Thymus (tissue), 11 donors: ENCODE results near the gene NUBPL. TPM values are rescaled to one million over a fixed set of nuclear protein-coding genes. Genes with fewer than 3 reads are reported as not detected.

Experiments used
- DNase-seq, 9 donors: peaks; one replicate each; pipeline ENCODE4 v3.0.0-alpha.2; 2013; ENCODE audit warnings: low spot score in 9 of 9, low read depth in 6 of 9, missing footprints in 1 of 9
- H3K27ac ChIP-seq, 2 donors: one replicate each; pipeline ENCODE4 v1.5.1; 2013; ENCODE audit warnings: control low read depth in 1 of 2, low read depth in 1 of 2, low read length in 1 of 2, mild to moderate bottlenecking in 1 of 2, moderate library complexity in 1 of 2
- H3K27me3 ChIP-seq, 2 donors: one replicate each; pipeline ENCODE4 v1.5.1; 2013; ENCODE audit warnings: low read length in 1 of 2; ENCODE audit not compliant: control insufficient read depth in 2 of 2, insufficient read depth in 1 of 2
- H3K36me3 ChIP-seq, 2 donors: one replicate each; pipeline ENCODE4 v1.5.1; 2013; ENCODE audit warnings: low read length in 1 of 2, mild to moderate bottlenecking in 1 of 2, moderate library complexity in 1 of 2; ENCODE audit not compliant: control insufficient read depth in 2 of 2, insufficient read depth in 2 of 2
- H3K4me1 ChIP-seq, 2 donors: one replicate each; pipeline ENCODE4 v1.5.1; 2013; ENCODE audit warnings: low read length in 2 of 2; ENCODE audit not compliant: control insufficient read depth in 2 of 2, insufficient read depth in 2 of 2
- H3K4me3 ChIP-seq, 2 donors: one replicate each; pipeline ENCODE4 v1.5.1; 2013; ENCODE audit warnings: low read length in 2 of 2, control low read depth in 1 of 2, mild to moderate bottlenecking in 1 of 2
- H3K9me3 ChIP-seq, 2 donors: one replicate each; pipeline ENCODE4 v1.5.1; 2013; ENCODE audit warnings: low read length in 1 of 2, mild to moderate bottlenecking in 1 of 2; ENCODE audit not compliant: control insufficient read depth in 2 of 2, insufficient read depth in 1 of 2
- WGBS: extraction: QIAGEN DNeasy Blood & Tissue Kit; methylation state at CpG from one replicate; pipeline ENCODE4 v1.1.7; 2013; 5-methylcytosine and 5-hydroxymethylcytosine counted together
- polyA plus RNA-seq: library from polyadenylated mRNA; stranded (reverse); fragments of 200-250 nt; gene quantifications from one replicate; pipeline ENCODE4 v1.2.3, GENCODE V29; 2013
- total RNA-seq: library from RNA; stranded (reverse); fragments of 120-200 nt; gene quantifications from one replicate; pipeline ENCODE4 v1.2.4, GENCODE V29; 2013
- donor health status: healthy.

The NUBPL gene
- total and polyA plus RNA-seq, 2 donors: 7.4 to 14.2 TPM

DNA sequence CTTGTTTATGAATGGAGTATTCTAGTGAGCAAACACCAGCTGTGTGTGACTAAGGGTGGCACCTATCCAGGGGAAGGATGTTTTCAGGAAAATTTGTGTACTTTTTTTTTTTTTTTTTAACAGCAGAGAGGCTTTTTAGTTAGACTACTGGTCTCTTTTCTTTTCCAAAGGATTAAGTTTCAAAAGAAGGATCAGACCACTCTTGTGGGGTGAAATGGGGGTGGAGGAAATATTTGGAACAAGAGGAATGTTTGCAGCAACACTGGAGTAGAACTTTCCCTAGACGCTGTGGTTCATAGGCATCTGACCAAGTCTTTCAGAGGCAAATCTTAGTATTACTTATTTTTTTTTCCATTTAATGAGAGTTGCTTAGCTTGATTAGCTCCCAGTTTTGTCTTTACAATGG lies 21.1 kb downstream of the NUBPL start:
- 90% methylated on average over 1 of the region's 1 CpG for WGBS
- DNase-seq: no peak
- H3K27me3 ChIP-seq: no peaks in the 10 kb centered on the region
- no peak overlapping the region for H3K27ac ChIP-seq
- H3K4me1 ChIP-seq: no peaks in the 10 kb centered on the region
- no peaks in the 10 kb centered on the region for H3K9me3 ChIP-seq
- H3K36me3 ChIP-seq: no peaks in the 10 kb centered on the region
- no peak overlapping the region for H3K4me3 ChIP-seq

DNA sequence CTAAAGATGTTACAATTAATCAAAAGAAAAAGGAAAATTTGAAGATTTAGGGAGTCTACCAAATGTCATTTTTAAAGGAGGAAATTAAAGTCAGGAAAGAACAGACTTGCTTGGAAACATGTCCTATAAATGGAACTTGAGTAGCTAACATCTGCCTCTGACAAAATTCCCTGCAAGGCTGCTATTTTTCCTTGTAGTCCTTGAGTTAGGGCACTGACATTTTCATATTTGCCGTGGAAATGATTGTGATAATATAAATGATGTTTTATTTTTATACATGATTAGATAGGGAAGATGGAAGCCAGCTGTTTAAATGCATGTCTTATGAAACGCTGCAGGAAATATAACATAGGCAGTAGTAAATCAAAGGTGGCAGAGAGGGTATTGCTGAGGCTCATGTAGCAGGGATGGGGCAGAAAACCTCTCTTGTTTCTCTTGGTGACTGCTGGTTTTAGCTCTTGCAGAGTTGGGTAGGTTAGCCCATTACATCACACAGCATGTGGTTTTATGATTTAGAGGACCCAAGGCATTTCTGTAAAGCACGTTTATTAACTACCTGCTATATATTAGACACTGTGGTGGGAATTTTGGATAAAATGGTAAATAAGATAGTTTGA lies 21.7 kb downstream of the NUBPL start:
- no peaks in the 10 kb centered on the region for H3K4me1 ChIP-seq
- 86% methylated on average over 3 of the region's 3 CpGs for WGBS
- no peaks in the 10 kb centered on the region for H3K36me3 ChIP-seq
- H3K27ac ChIP-seq: no peak overlapping the region
- H3K9me3 ChIP-seq: no peaks in the 10 kb centered on the region
- no peaks in the 10 kb centered on the region for H3K27me3 ChIP-seq
- no peak overlapping the region for H3K4me3 ChIP-seq
- DNase-seq: no peak

DNA sequence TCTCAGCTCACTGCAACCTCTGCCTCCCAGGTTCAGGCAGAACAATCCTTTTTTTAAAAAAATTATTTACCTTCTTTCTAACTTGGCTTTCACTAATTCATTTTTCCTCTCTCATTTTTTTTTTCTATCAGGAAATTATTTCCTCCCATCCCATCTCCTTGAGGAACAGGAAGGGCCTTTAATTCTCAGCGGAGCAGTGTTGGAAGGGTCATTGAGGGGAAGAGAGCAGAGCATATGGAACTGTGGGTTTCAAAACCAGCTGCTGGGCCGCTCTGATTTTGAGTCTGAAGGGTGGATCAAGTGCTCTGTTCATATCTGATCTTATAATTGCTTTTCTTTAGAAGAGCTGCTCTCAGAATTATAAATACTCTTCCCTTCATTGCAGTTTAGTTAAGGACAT lies 29.0 kb downstream of the NUBPL start:
- no peak for DNase-seq
- no peaks in the 10 kb centered on the region for H3K9me3 ChIP-seq
- H3K36me3 ChIP-seq: no peaks in the 10 kb centered on the region
- no peaks in the 10 kb centered on the region for H3K27me3 ChIP-seq
- no peak overlapping the region for H3K4me3 ChIP-seq
- WGBS: 98% methylated on average over 2 of the region's 2 CpGs
- no peak overlapping the region for H3K27ac ChIP-seq
- H3K4me1 ChIP-seq: no peaks in the 10 kb centered on the region

DNA sequence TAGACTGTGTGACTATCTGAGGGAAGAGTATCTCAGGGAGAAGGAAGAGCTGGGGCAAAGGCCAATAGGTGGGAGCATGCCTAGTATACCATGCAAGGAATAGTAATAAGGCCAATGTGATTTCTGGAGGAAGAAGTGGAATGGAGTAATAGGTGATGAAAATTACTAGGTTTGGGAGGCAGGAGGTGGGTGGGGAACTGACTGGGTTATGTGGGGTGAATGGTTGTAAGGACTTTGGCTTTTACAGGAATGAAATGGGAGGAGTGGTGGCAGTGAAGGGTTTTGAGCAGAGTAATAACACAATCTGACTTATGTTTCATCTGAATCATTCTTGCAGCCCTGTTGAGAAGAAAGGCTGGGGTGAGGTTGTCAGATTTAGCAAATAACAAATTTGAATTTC lies 30.9 kb downstream of the NUBPL start:
- H3K27ac ChIP-seq: no peak overlapping the region
- no peak overlapping the region for H3K4me3 ChIP-seq
- no peak for DNase-seq
- no peaks in the 10 kb centered on the region for H3K27me3 ChIP-seq
- no peaks in the 10 kb centered on the region for H3K4me1 ChIP-seq
- no peaks in the 10 kb centered on the region for H3K36me3 ChIP-seq
- H3K9me3 ChIP-seq: no peaks in the 10 kb centered on the region

DNA sequence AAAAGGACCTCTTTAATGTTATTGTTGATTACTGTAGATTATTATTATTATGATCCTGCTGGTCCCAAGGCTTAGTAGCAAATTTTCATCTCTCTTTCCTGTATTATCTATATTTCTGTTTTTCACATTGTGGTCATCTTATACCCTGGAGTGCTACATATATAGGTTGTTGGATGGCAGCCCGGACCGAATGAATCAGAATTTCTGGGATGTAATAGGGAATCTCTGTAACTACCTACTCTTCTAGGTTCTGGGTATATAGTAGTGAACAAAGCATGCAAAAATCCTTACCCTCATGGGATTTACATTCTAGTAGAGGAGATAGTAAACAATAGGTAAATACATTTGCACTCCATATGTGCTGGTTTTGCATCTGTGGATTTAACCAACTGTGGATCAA lies 31.4 kb downstream of the NUBPL start:
- DNase-seq: no peak
- H3K4me1 ChIP-seq: no peaks in the 10 kb centered on the region
- H3K9me3 ChIP-seq: no peaks in the 10 kb centered on the region
- no peaks in the 10 kb centered on the region for H3K36me3 ChIP-seq
- no peak overlapping the region for H3K27ac ChIP-seq
- no peak overlapping the region for H3K4me3 ChIP-seq
- WGBS: 95% methylated on average over 2 of the region's 2 CpGs
- no peaks in the 10 kb centered on the region for H3K27me3 ChIP-seq

DNA sequence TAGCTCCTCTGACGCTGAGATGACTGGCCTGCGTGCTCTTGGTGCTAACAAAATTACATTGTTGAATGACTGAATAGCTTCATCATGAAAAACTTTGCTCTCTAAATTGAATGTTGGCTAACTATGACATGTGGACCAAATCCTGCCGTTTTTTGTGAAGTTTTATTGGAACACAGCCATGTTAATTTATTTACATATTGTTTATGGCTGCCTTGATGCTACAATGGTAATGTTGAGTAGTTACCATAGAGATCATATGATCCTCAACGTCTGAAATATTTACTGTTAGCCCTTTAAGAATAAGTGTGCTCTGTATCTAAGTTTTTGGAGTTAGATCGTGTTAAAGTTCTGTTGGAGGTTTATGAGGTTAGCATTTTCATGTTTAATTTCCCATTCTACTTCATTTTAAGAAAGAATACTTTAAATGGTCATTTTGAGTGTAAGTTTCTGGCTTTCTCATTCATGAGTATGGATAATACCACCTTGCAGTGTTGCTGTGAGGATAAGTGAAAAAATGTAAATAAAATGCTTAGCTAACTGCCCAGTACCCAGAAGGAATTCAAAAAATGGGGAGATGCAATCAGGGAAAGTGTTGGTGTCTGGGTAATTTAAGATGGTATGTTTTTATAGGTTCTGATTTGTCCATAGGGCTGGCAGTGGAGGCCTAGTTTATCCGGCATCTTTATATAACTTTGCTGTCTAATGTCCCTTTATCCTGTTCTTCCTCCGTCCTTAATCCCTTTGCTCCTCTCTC lies 35.3 kb downstream of the NUBPL start:
- Histone ChIP-seq H3K36me3 (no peaks in the 10 kb centered on the region), H3K27ac (no peak overlapping the region), H3K27me3 (no peaks in the 10 kb centered on the region), H3K9me3 (no peaks in the 10 kb centered on the region), H3K4me3 (no peak overlapping the region), H3K4me1 (no peaks in the 10 kb centered on the region)
- no peak for DNase-seq
- WGBS: 94% methylated on average over 7 of the region's 7 CpGs

DNA sequence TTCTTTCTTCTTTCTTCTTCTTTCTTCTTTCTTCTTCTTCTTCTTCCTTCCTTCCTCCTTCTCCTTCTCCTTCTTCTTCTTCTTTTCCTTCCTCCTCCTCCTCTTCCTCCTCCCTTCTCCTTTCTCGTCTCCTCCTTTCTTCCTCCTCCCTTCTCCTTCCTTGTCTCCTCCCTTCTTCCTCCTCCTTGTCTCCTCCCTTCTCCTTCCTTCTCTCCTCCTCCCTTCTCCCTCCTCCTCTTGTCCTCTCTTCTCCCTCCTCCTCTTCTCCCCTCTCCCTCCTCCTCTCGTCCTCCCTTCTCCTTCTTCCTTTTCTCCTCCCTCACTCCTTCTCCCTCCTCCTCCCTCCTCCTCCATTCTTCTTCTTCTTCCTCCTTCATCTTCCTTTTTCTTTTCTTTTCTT lies 44.5 kb downstream of the NUBPL start:
- H3K27me3 ChIP-seq: no peaks in the 10 kb centered on the region
- H3K4me3 ChIP-seq: no peak overlapping the region
- no peak overlapping the region for H3K27ac ChIP-seq
- H3K4me1 ChIP-seq: no peaks in the 10 kb centered on the region
- H3K36me3 ChIP-seq: no peaks in the 10 kb centered on the region
- no peaks in the 10 kb centered on the region for H3K9me3 ChIP-seq
- WGBS: 97% methylated on average over 2 of the region's 2 CpGs
- DNase-seq: no peak

DNA sequence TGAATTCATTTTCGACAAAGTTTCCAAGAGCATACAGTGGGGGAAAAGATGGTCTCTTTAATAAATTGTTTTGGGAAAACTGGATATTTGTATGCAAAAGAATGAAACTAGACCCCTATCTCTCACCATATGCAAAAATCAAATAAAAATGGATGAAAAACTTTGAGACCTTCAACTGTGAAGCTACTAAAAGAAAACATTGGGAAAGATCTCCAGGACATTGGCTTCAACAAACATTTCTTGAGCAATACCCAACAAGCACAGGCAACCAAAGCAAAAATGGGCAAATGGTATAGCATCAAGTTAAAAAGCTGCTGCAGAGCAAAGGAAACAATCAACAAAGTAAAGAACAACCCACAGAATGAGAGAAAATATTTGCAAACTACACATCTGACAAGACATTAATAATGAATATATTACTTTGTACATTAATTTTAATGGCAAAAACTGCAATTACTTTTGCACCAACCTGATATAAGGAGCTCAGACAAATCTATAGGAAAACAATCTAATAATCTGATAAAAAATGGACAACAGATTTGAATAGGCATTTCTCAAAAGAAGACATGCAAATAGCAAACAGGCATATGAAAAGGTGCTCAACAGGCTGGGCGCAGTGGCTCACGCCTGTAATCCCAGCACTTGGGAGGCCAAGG lies 50.7 kb downstream of the NUBPL start:
- no peak for DNase-seq
- H3K27me3 ChIP-seq: no peaks in the 10 kb centered on the region

DNA sequence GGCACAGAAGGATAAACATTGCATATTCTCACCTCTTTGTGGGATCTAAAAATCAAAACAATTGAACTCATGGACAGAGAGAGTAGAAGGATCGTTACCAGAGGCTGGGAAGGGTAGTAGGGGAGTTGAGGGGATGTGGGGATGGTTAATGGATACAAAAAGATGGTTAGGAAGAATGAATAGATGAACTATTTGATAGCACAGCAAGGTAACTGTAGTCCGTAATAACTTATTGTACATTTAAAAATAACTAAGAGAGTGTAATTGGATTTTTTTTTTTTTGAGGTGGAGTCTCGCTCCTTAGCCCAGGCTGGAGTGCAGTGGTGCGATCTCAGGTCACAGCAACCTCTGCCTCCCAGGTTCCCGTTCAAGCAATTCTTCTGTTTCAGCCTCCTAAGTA lies 52.0 kb downstream of the NUBPL start:
- H3K36me3 ChIP-seq: no peaks in the 10 kb centered on the region
- H3K9me3 ChIP-seq: no peaks in the 10 kb centered on the region
- no peak for DNase-seq
- H3K4me3 ChIP-seq: no peak overlapping the region
- H3K27me3 ChIP-seq: no peaks in the 10 kb centered on the region
- H3K27ac ChIP-seq: no peak overlapping the region
- 98% methylated on average over 5 of the region's 5 CpGs for WGBS
- H3K4me1 ChIP-seq: no peaks in the 10 kb centered on the region

More for the DNA sequence above, 50.7 kb downstream of the NUBPL start:
- no peaks in the 10 kb centered on the region for H3K9me3 ChIP-seq
- H3K36me3 ChIP-seq: no peaks in the 10 kb centered on the region
- H3K27ac ChIP-seq: no peak overlapping the region
- 97% methylated on average over 3 of the region's 3 CpGs for WGBS
- no peak overlapping the region for H3K4me3 ChIP-seq
- no peaks in the 10 kb centered on the region for H3K4me1 ChIP-seq
